Endodermal cell (in vitro differentiated cells): ENCODE results near the gene ROBO3. TPM values are rescaled to one million over a fixed set of nuclear protein-coding genes. Genes with fewer than 3 reads are reported as not detected.

Experiments
- DNase-seq: peaks from one replicate; pipeline ENCODE4 v3.0.0-alpha.2; 2017
- H3K27ac ChIP-seq: 2 replicates; pipeline ENCODE4 v1.5.1; 2013; ENCODE audit warnings: mild to moderate bottlenecking, low read depth, low read length, moderate library complexity
- H3K27me3 ChIP-seq: 2 replicates; pipeline ENCODE4 v1.6.1; 2013; ENCODE audit warnings: mild to moderate bottlenecking, low read length, moderate library complexity; ENCODE audit not compliant: insufficient read depth, control insufficient read depth, poor library complexity, severe bottlenecking
- H3K36me3 ChIP-seq: 2 replicates; pipeline ENCODE4 v1.7.0; 2013; ENCODE audit warnings: mild to moderate bottlenecking, low read length, moderate library complexity; ENCODE audit not compliant: control insufficient read depth, insufficient read depth
- H3K4me1 ChIP-seq: one replicate; pipeline ENCODE4 v1.7.0; 2013; ENCODE audit warnings: low read length; ENCODE audit not compliant: control insufficient read depth, insufficient read depth
- H3K4me3 ChIP-seq: 2 replicates; pipeline ENCODE4 v1.5.1; 2013; ENCODE audit warnings: mild to moderate bottlenecking, low read length, moderate library complexity
- H3K9ac ChIP-seq: 2 replicates; pipeline ENCODE4 v1.6.1; 2013; ENCODE audit warnings: mild to moderate bottlenecking, low read length, moderate library complexity; ENCODE audit not compliant: poor library complexity, severe bottlenecking; ENCODE audit errors: extremely low read depth
- H3K9me3 ChIP-seq: 2 replicates; pipeline ENCODE4 v1.6.1; 2013; ENCODE audit warnings: mild to moderate bottlenecking, low read length, moderate library complexity; ENCODE audit not compliant: control insufficient read depth
- H3K27ac Mint-ChIP-seq: 2 replicates; pipeline ENCODE4 v1.8.0; 2020; ENCODE audit warnings: mixed read lengths
- H3K27me3 Mint-ChIP-seq: 2 replicates; pipeline ENCODE4 v1.8.0; 2021; ENCODE audit warnings: mild to moderate bottlenecking, mixed read lengths; ENCODE audit not compliant: insufficient read depth
- H3K36me3 Mint-ChIP-seq: 2 replicates; pipeline ENCODE4 v1.8.0; 2020; ENCODE audit warnings: low read depth, mixed read lengths
- H3K4me1 Mint-ChIP-seq: 2 replicates; pipeline ENCODE4 v1.8.0; 2020; ENCODE audit warnings: mixed read lengths
- H3K4me3 Mint-ChIP-seq: 2 replicates; pipeline ENCODE4 v1.8.0; 2020; ENCODE audit warnings: mild to moderate bottlenecking, moderate library complexity, mixed read lengths
- H3K9me3 Mint-ChIP-seq: 2 replicates; pipeline ENCODE4 v1.8.0; 2020; ENCODE audit warnings: mild to moderate bottlenecking, mixed read lengths
- CTCF ChIP-seq: fragments of 200-600 bp; sonication (generic); conservative IDR thresholded peaks from 2 replicates; pipeline ENCODE4 v1.5.0; 2021; ENCODE audit warnings: antibody characterized with exemption, mild to moderate bottlenecking
- WGBS, 2 experiments: methylation state at CpG; one replicate each; pipeline versions ENCODE4 v1.1.5 to v1.1.7; 2013; ENCODE audit warnings: missing lambda C conversion rate in 2 of 2, mixed read lengths in 1 of 2; ENCODE audit not compliant: insufficient coverage in 1 of 2, insufficient read length in 1 of 2; 5-methylcytosine and 5-hydroxymethylcytosine counted together
- total RNA-seq, 2 donors: library from RNA; stranded (reverse); fragmentation: NEBNext Ultra II Directional in 1 of 2; extraction: Animal tissue kit (Norgen Biotek cat#: 25700) in 1 of 2; gene quantifications; 2 replicates in 1 of 2; 3 replicates in 1 of 2; pipeline ENCODE4 v1.2.1, GENCODE V29; 2021

ROBO3 gene
- total RNA-seq, 2 donors from 2014 or later: 15.3 to 16.2 TPM

- no peak overlapping the region for H3K9ac ChIP-seq
- Mint-ChIP-seq H3K27me3 (peaks cover 60% of the 10 kb centered on the region), H3K4me3 (no peak overlapping the region), H3K36me3 (no peaks in the 10 kb centered on the region), H3K27ac (no peak overlapping the region), H3K4me1 (no peaks in the 10 kb centered on the region), H3K9me3 (no peaks in the 10 kb centered on the region)
- H3K4me3 ChIP-seq: no peak overlapping the region
- H3K27me3 ChIP-seq: peaks cover 59% of the 10 kb centered on the region
- 72% methylated on average over 12 of the region's 12 CpGs; no CpG with 5 or more reads in 1 of the 2 experiments for WGBS, 2 experiments
- no peak overlapping the region for H3K27ac ChIP-seq
- no peaks in the 10 kb centered on the region for H3K36me3 ChIP-seq
- no peaks in the 10 kb centered on the region for H3K9me3 ChIP-seq
- TF ChIP-seq CTCF: peak; percentile 42
- H3K4me1 ChIP-seq: no peaks in the 10 kb centered on the region
- DNase-seq: peak; percentile 87
These were observed 26.2 kb downstream of the ROBO3 start for GRCh38 chr11:124891373-124891861.

GRCh38 chr11:124892146-124892545 is 26.9 kb downstream of the ROBO3 start:
- no peak overlapping the region for H3K4me3 Mint-ChIP-seq
- no peak overlapping the region for H3K9ac ChIP-seq
- no peaks in the 10 kb centered on the region for H3K4me1 ChIP-seq
- H3K9me3 ChIP-seq: no peaks in the 10 kb centered on the region
- H3K4me1 Mint-ChIP-seq: no peaks in the 10 kb centered on the region
- peaks cover 59% of the 10 kb centered on the region for H3K27me3 ChIP-seq
- no peaks in the 10 kb centered on the region for H3K36me3 ChIP-seq
- TF ChIP-seq CTCF: no peak
- no peak overlapping the region for H3K27ac ChIP-seq
- no peak for DNase-seq
- no peaks in the 10 kb centered on the region for H3K36me3 Mint-ChIP-seq
- no peaks in the 10 kb centered on the region for H3K9me3 Mint-ChIP-seq
- H3K27me3 Mint-ChIP-seq: peaks cover 55% of the 10 kb centered on the region
- no peak overlapping the region for H3K27ac Mint-ChIP-seq
- H3K4me3 ChIP-seq: no peak overlapping the region
- 90 to 94% methylated on average over 2 of the region's 2 CpGs for WGBS, 2 experiments

- Mint-ChIP-seq H3K9me3 (no peaks in the 10 kb centered on the region), H3K4me3 (no peak overlapping the region), H3K27me3 (peaks cover 50% of the 10 kb centered on the region), H3K27ac (no peak overlapping the region), H3K36me3 (no peaks in the 10 kb centered on the region), H3K4me1 (peaks cover 4% of the 10 kb centered on the region)
- WGBS, 2 experiments: 88 to 94% methylated on average over 9 of the region's 9 CpGs
- no peak for DNase-seq
- no peak for TF ChIP-seq CTCF
- no peaks in the 10 kb centered on the region for H3K4me1 ChIP-seq
- H3K4me3 ChIP-seq: no peak overlapping the region
- H3K9ac ChIP-seq: no peak overlapping the region
- H3K9me3 ChIP-seq: no peaks in the 10 kb centered on the region
- peaks cover 51% of the 10 kb centered on the region for H3K27me3 ChIP-seq
- H3K36me3 ChIP-seq: no peaks in the 10 kb centered on the region
- no peak overlapping the region for H3K27ac ChIP-seq
These were observed 27.7 kb downstream of the ROBO3 start for GRCh38 chr11:124892750-124893454.
